Endodermal cell (in vitro differentiated cells): ENCODE data around the gene ZNF511. TPM values are rescaled to one million over a fixed set of nuclear protein-coding genes. Genes with fewer than 3 reads are reported as not detected.
A peak's percentile ranks its signal among the peaks of the same experiment; 100 is the strongest.
"Not testable (repeated sequence)": the region's sequence is repeated elsewhere in the genome, so short reads cannot be mapped to it uniquely, and the experiment has no call there.

Experiments used
- DNase-seq: peaks from one replicate; pipeline ENCODE4 v3.0.0-alpha.2; 2017
- H3K27ac ChIP-seq: 2 replicates; pipeline ENCODE4 v1.5.1; 2013; ENCODE audit warnings: mild to moderate bottlenecking, low read depth, low read length, moderate library complexity
- H3K27me3 ChIP-seq: 2 replicates; pipeline ENCODE4 v1.6.1; 2013; ENCODE audit warnings: mild to moderate bottlenecking, low read length, moderate library complexity; ENCODE audit not compliant: insufficient read depth, control insufficient read depth, poor library complexity, severe bottlenecking
- H3K36me3 ChIP-seq: 2 replicates; pipeline ENCODE4 v1.7.0; 2013; ENCODE audit warnings: mild to moderate bottlenecking, low read length, moderate library complexity; ENCODE audit not compliant: control insufficient read depth, insufficient read depth
- H3K4me1 ChIP-seq: one replicate; pipeline ENCODE4 v1.7.0; 2013; ENCODE audit warnings: low read length; ENCODE audit not compliant: control insufficient read depth, insufficient read depth
- H3K4me3 ChIP-seq: 2 replicates; pipeline ENCODE4 v1.5.1; 2013; ENCODE audit warnings: mild to moderate bottlenecking, low read length, moderate library complexity
- H3K9ac ChIP-seq: 2 replicates; pipeline ENCODE4 v1.6.1; 2013; ENCODE audit warnings: mild to moderate bottlenecking, low read length, moderate library complexity; ENCODE audit not compliant: poor library complexity, severe bottlenecking; ENCODE audit errors: extremely low read depth
- H3K9me3 ChIP-seq: 2 replicates; pipeline ENCODE4 v1.6.1; 2013; ENCODE audit warnings: mild to moderate bottlenecking, low read length, moderate library complexity; ENCODE audit not compliant: control insufficient read depth
- H3K27ac Mint-ChIP-seq: 2 replicates; pipeline ENCODE4 v1.8.0; 2020; ENCODE audit warnings: mixed read lengths
- H3K27me3 Mint-ChIP-seq: 2 replicates; pipeline ENCODE4 v1.8.0; 2021; ENCODE audit warnings: mild to moderate bottlenecking, mixed read lengths; ENCODE audit not compliant: insufficient read depth
- H3K36me3 Mint-ChIP-seq: 2 replicates; pipeline ENCODE4 v1.8.0; 2020; ENCODE audit warnings: low read depth, mixed read lengths
- H3K4me1 Mint-ChIP-seq: 2 replicates; pipeline ENCODE4 v1.8.0; 2020; ENCODE audit warnings: mixed read lengths
- H3K4me3 Mint-ChIP-seq: 2 replicates; pipeline ENCODE4 v1.8.0; 2020; ENCODE audit warnings: mild to moderate bottlenecking, moderate library complexity, mixed read lengths
- H3K9me3 Mint-ChIP-seq: 2 replicates; pipeline ENCODE4 v1.8.0; 2020; ENCODE audit warnings: mild to moderate bottlenecking, mixed read lengths
- WGBS, 2 experiments: methylation state at CpG; one replicate each; pipeline versions ENCODE4 v1.1.5 to v1.1.7; 2013; ENCODE audit warnings: missing lambda C conversion rate in 2 of 2, mixed read lengths in 1 of 2; ENCODE audit not compliant: insufficient coverage in 1 of 2, insufficient read length in 1 of 2; 5-methylcytosine and 5-hydroxymethylcytosine counted together
- total RNA-seq, 2 donors: library from RNA; stranded (reverse); fragmentation: NEBNext Ultra II Directional in 1 of 2; extraction: Animal tissue kit (Norgen Biotek cat#: 25700) in 1 of 2; gene quantifications; 2 replicates in 1 of 2; 3 replicates in 1 of 2; pipeline ENCODE4 v1.2.1, GENCODE V29; 2021
- TF ChIP-seq, protein P1 (sequence below): fragments of 200-600 bp; sonication (generic); conservative IDR thresholded peaks from 2 replicates; pipeline ENCODE4 v1.5.0; 2021; ENCODE audit warnings: antibody characterized with exemption, mild to moderate bottlenecking

The ZNF511 gene
- total RNA-seq, 2 donors from 2014 or later = 48.1 to 57.6 TPM

DNA sequence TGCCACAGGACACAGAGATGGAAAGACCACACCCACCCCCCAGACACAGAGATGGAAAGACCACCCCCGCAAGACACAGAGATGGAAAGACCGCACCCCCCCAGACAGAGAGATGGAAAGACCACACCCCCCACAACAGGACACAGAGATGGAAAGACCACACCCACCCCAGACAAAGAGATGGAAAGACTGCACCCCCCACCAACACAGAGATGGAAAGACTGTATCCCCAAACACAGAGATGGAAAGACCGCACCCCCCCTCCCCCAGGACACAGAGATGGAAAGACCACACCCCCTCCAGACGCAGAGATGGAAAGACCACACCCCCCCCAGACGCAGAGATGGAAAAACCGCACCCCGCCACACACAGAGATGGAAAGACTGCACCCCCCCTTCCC is 8.0 kb downstream of the ZNF511 start:
- Mint-ChIP-seq H3K9me3 (peaks cover 16% of the 10 kb centered on the region), H3K4me1 (no peaks in the 10 kb centered on the region), H3K27ac (no peak overlapping the region), H3K27me3 (peaks cover 17% of the 10 kb centered on the region), H3K36me3 (peaks cover 8% of the 10 kb centered on the region), H3K4me3 (no peak overlapping the region)
- Histone ChIP-seq H3K4me1 (no peaks in the 10 kb centered on the region), H3K27me3 (no peaks in the 10 kb centered on the region), H3K27ac (no peak overlapping the region), H3K36me3 (peaks cover under 1% of the 10 kb centered on the region), H3K9ac (no peak overlapping the region), H3K9me3 (peaks cover 25% of the 10 kb centered on the region), H3K4me3 (no peak overlapping the region)
- TF ChIP-seq, protein P1, sequence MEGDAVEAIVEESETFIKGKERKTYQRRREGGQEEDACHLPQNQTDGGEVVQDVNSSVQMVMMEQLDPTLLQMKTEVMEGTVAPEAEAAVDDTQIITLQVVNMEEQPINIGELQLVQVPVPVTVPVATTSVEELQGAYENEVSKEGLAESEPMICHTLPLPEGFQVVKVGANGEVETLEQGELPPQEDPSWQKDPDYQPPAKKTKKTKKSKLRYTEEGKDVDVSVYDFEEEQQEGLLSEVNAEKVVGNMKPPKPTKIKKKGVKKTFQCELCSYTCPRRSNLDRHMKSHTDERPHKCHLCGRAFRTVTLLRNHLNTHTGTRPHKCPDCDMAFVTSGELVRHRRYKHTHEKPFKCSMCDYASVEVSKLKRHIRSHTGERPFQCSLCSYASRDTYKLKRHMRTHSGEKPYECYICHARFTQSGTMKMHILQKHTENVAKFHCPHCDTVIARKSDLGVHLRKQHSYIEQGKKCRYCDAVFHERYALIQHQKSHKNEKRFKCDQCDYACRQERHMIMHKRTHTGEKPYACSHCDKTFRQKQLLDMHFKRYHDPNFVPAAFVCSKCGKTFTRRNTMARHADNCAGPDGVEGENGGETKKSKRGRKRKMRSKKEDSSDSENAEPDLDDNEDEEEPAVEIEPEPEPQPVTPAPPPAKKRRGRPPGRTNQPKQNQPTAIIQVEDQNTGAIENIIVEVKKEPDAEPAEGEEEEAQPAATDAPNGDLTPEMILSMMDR = no peak
- no CpG with 5 or more reads among the region's 7 CpGs for WGBS, 2 experiments
- DNase-seq = no peak

DNA sequence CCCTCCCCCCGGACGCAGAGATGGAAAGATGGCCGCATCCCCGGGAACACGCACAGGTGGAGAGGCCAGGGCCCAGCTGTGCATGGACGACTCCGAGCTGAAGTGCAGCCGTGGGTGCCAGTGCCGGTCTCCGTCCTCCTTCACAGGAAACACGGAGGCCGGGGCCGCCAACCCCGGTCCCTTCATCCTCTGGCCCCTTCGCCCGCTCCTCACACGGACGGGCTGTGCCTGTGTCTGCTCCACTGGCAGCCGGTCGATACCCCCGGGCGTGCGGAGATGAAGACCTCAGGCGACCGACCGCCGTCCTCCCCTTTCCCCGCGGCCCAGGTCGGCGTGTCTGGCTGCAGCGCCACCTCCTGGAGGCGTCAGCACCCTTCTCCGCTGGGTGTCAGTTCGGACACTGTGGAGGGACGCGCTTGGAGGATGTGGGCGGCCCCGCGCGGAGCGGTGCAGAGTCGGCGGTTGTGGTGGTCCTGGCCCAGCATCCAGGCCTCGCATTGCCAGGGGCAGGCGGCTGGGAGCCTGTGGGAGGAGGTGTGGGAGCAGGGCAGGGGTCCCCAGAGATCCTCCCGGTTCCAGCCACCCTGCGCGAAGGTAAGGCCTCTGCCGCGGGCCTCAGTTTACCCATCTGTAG is 9.9 kb downstream of the ZNF511 start:
- no peaks in the 10 kb centered on the region for H3K4me1 Mint-ChIP-seq
- H3K27ac ChIP-seq = no peak overlapping the region
- 21 to 28% methylated on average over 33 to 51 of the region's 51 CpGs for WGBS, 2 experiments
- no peak overlapping the region for H3K27ac Mint-ChIP-seq
- peaks cover 16% of the 10 kb centered on the region for H3K9me3 Mint-ChIP-seq
- no peaks in the 10 kb centered on the region for H3K4me1 ChIP-seq
- H3K27me3 ChIP-seq = no peaks in the 10 kb centered on the region
- peak; percentile 93 for DNase-seq
- peaks cover 26% of the 10 kb centered on the region for H3K27me3 Mint-ChIP-seq
- peaks cover 25% of the 10 kb centered on the region for H3K9me3 ChIP-seq
- TF ChIP-seq, protein P1 = peak; percentile 85
- H3K36me3 ChIP-seq = no peaks in the 10 kb centered on the region
- H3K9ac ChIP-seq = no peak overlapping the region
- peak overlapping the region; percentile 44 for H3K4me3 Mint-ChIP-seq
- H3K4me3 ChIP-seq = peak overlapping the region; percentile 70
- peaks cover 3% of the 10 kb centered on the region for H3K36me3 Mint-ChIP-seq

DNA sequence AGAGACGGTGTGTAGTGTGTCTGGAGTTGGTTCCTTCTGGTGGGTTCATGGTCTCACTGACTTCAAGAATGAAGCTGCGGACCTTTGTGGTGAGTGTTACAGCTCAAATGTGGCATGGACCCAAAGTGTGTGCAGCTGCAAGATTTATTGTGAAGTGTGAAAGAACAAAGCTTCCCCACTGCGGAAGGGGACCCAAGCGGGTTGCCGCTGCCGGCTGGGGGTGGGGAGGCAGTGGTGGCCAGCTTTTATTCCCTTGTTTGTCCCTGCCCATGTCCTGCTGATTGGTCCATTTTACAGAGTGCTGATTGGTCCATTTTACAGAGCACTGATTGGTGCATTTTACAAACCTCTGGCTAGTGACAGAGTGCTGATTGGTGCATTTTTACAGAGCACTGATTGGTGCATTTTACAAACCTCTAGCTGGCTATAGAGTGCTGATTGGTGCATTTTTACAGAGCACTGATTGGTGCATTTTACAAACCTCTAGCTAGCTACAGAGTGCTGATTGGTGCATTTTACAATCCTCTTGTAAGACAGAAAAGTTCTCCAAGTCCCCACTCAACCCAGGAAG is 12.2 kb downstream of the ZNF511 start:
- Histone ChIP-seq H3K9me3 (peaks cover 25% of the 10 kb centered on the region), H3K4me3 (peak overlapping the region; percentile 62), H3K27me3 (peaks cover 12% of the 10 kb centered on the region)
- not testable (repeated sequence) for H3K36me3 ChIP-seq, H3K27ac ChIP-seq, H3K4me1 Mint-ChIP-seq, H3K36me3 Mint-ChIP-seq, H3K27ac Mint-ChIP-seq, H3K9ac ChIP-seq, H3K4me3 Mint-ChIP-seq, H3K4me1 ChIP-seq, DNase-seq
- H3K27me3 Mint-ChIP-seq = peaks cover 36% of the 10 kb centered on the region
- peaks cover 16% of the 10 kb centered on the region for H3K9me3 Mint-ChIP-seq
- WGBS, 2 experiments = 90 to 94% methylated on average over 4 to 6 of the region's 6 CpGs

DNA sequence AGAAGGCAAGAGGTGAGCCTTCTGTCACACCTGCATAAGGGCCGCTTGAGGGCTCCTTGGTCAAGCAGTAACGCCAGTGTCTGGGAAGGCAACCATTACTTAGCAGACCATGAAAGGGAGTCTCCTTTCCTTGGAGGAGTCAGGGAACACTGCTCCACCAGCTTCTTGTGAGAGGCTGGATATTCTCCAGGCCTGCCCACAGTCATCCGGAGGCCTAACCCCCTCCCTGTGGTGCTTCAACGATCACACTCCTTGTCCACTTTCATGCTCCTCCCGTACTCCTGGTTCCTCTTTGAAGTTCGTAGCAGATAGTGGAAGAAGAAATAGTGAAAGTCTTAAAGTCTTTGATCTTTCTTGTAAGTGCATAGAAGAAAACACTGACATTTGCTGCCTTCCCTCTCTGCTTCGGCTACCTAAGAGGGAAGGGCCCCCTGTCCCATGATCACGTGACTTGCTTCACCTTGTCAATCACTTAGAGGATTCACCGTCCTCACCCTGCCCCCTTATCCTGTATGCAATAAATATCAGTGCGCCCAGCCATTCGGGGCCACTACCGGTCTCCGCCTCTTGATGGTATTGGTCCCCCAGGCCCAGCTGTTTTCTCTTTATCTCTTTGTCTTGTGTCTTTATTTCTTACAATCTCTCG is 13.5 kb downstream of the ZNF511 start:
- H3K9me3 ChIP-seq = peaks cover 25% of the 10 kb centered on the region
- Mint-ChIP-seq H3K9me3 (peaks cover 16% of the 10 kb centered on the region), H3K27me3 (peaks cover 46% of the 10 kb centered on the region)
- not testable (repeated sequence) for H3K9ac ChIP-seq, H3K4me1 Mint-ChIP-seq, DNase-seq, H3K36me3 Mint-ChIP-seq, H3K4me1 ChIP-seq, H3K4me3 Mint-ChIP-seq, H3K27ac Mint-ChIP-seq, H3K27ac ChIP-seq, H3K36me3 ChIP-seq, H3K4me3 ChIP-seq
- 94 to 100% methylated on average over 2 to 8 of the region's 14 CpGs for WGBS, 2 experiments
- peaks cover 25% of the 10 kb centered on the region for H3K27me3 ChIP-seq
